Karpas-422 (cell line): ENCODE data around the gene ABHD17C. TPM values are rescaled to one million over a fixed set of nuclear protein-coding genes. Genes with fewer than 3 reads are reported as not detected.
A peak's percentile ranks its signal among the peaks of the same experiment; 100 is the strongest.
"Not testable (repeated sequence)": the region's sequence is repeated elsewhere in the genome, so short reads cannot be mapped to it uniquely, and the experiment has no call there.

Source experiments
- DNase-seq: peaks from one replicate; pipeline ENCODE4 v3.0.0-alpha.2; 2015
- H2AFZ ChIP-seq: fragments of 200-600 bp; sonication (generic); 2 replicates; pipeline ENCODE4 v1.6.1; 2014; ENCODE audit warnings: antibody characterized with exemption, low read length, mixed read lengths
- H3K27ac ChIP-seq: fragments of 200-600 bp; sonication (generic); 2 replicates; pipeline ENCODE4 v1.5.1; 2014; ENCODE audit warnings: mild to moderate bottlenecking, low read length, moderate library complexity
- H3K27me3 ChIP-seq: fragments of 200-600 bp; sonication (generic); 2 replicates; pipeline ENCODE4 v1.6.1; 2014; ENCODE audit warnings: low read length, mixed read lengths
- H3K36me3 ChIP-seq: fragments of 200-600 bp; sonication (generic); 2 replicates; pipeline ENCODE4 v1.6.1; 2014; ENCODE audit warnings: low read length, mixed read lengths; ENCODE audit not compliant: insufficient read depth
- H3K4me1 ChIP-seq: fragments of 200-600 bp; sonication (generic); 2 replicates; pipeline ENCODE4 v1.6.1; 2014; ENCODE audit warnings: mild to moderate bottlenecking, low read length, mixed read lengths
- H3K4me2 ChIP-seq: fragments of 200-600 bp; sonication (generic); 2 replicates; pipeline ENCODE4 v1.6.1; 2014; ENCODE audit warnings: low read length, low read depth, mild to moderate bottlenecking; ENCODE audit not compliant: poor library complexity, severe bottlenecking
- H3K4me3 ChIP-seq: fragments of 200-600 bp; sonication (generic); 2 replicates; pipeline ENCODE4 v1.5.1; 2014; ENCODE audit warnings: mild to moderate bottlenecking, antibody characterized with exemption, low read length, mixed read lengths
- H3K79me2 ChIP-seq: fragments of 200-600 bp; sonication (generic); 2 replicates; pipeline ENCODE4 v1.6.1; 2014; ENCODE audit warnings: mild to moderate bottlenecking, low read length, mixed read lengths
- H3K9ac ChIP-seq: fragments of 200-600 bp; sonication (generic); 2 replicates; pipeline ENCODE4 v1.6.0; 2014; ENCODE audit warnings: low read length
- H3K9me2 ChIP-seq: fragments of 200-600 bp; sonication (generic), shearing (Covaris generic); replicated peaks from 2 replicates; pipeline ENCODE4 v1.6.0; 2014; ENCODE audit warnings: mild to moderate bottlenecking, low read length, moderate library complexity; ENCODE audit not compliant: insufficient read depth
- H3K9me3 ChIP-seq: fragments of 300-700, 200-600 bp; sonication (generic); 2 replicates; pipeline ENCODE4 v1.6.1; 2014; ENCODE audit warnings: low read length, mixed read lengths
- H4K20me1 ChIP-seq: fragments of 200-600 bp; sonication (generic); 2 replicates; pipeline ENCODE4 v1.6.1; 2014; ENCODE audit warnings: mild to moderate bottlenecking, antibody characterized with exemption, low read length, low read depth; ENCODE audit not compliant: insufficient read depth
- total RNA-seq: library from RNA; depleted of rRNA; stranded (reverse); fragments of >200 nt; shearing (Covaris generic); gene quantifications from 2 replicates; pipeline ENCODE4 v1.2.3, GENCODE V29; 2014; ENCODE audit warnings: low replicate concordance; rRNA removed

ABHD17C gene
- 0.48 and 1.4 TPM in 2 replicates for total RNA-seq

DNA sequence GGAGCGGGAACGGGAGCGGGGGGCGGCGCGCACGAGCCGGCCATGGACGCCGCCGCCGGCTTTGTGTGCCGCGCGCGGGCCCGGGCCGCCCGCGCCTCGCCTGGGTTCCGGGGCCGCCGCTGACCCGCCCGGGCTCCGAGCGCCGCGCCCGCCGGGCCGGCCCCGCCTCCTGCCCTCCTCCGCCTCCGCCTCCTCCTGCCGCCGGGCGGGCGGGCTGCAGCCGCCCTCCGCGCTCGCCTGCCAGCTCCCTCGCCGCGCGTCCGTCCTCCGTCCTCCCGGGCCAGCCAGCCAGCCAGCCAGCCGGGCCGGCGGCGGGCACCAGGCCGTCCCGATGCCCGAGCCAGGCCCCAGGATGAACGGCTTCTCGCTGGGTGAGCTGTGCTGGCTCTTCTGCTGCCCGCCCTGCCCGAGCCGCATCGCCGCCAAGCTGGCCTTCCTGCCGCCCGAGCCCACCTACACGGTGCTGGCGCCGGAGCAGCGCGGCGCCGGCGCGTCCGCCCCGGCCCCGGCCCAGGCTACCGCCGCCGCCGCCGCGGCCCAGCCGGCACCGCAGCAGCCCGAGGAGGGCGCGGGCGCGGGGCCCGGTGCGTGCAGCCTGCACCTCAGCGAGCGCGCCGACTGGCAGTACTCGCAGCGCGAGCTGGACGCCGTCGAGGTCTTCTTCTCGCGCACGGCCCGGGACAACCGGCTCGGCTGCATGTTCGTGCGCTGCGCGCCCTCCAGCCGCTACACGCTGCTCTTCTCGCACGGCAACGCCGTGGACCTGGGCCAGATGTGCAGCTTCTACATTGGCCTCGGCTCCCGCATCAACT is at the start of gene ABHD17C:
Gene ABHD17C, plus strand, starts transcription at position 212 of the 812 bp plus-strand sequence. Its CDS starts 120 bp downstream, at position 332.
- Histone ChIP-seq H3K4me2 (peak within 1 kb of the TSS; percentile 97), H4K20me1 (peaks cover 3% of the 10 kb centered on the region; the same call in 1 of the 2 replicates), H3K79me2 (no peaks in the 10 kb centered on the region), H3K9me2 (no peaks in the 10 kb centered on the region), H3K27me3 (no peaks in the 10 kb centered on the region), H3K4me1 (peaks cover 13% of the 10 kb centered on the region), H2AFZ (peak within 1 kb of the TSS; percentile 98), H3K9me3 (no peaks in the 10 kb centered on the region), H3K9ac (peak within 1 kb of the TSS; percentile 80), H3K27ac (no peak within 1 kb of the TSS), H3K4me3 (peak within 1 kb of the TSS; percentile 72), H3K36me3 (no peaks in the 10 kb centered on the region)
- DNase-seq = peak; percentile 77

DNA sequence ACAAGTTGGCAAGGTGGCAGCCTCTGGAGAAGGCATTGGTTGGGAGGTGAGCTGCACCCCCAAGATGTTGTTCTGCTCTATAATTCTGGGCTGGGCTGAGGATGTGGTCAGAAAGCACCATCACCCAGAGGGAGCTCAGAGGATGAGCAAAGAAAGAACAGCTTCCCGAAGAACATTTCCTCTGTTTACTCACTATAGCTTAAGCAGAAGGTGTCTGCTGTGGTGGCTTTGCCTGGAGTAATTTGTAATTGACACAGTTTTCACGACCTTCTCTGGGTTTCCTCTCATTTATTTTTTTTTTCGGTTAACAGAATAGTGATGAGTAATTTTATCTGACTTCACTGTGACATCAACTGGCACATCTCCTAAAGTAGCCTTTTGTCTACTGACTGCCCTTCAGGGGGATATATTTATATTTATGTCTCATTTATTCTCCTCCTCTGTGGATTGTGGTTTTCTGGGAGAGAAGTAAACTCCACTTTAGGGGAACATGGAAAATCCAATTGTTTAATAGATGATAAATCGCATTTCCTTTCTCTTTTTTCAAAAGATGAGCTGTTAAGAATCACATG is 49.5 kb upstream of the ABHD17C start:
- Histone ChIP-seq H3K27me3 (no peaks in the 10 kb centered on the region), H2AFZ (no peak overlapping the region), H4K20me1 (no peaks in the 10 kb centered on the region), H3K4me2 (no peak overlapping the region), H3K9me2 (no peaks in the 10 kb centered on the region), H3K79me2 (no peaks in the 10 kb centered on the region), H3K4me3 (no peak overlapping the region), H3K9me3 (no peaks in the 10 kb centered on the region; the same call in 1 of the 2 replicates), H3K4me1 (no peaks in the 10 kb centered on the region), H3K36me3 (no peaks in the 10 kb centered on the region), H3K27ac (no peak overlapping the region), H3K9ac (no peak overlapping the region)
- DNase-seq = no peak

DNA sequence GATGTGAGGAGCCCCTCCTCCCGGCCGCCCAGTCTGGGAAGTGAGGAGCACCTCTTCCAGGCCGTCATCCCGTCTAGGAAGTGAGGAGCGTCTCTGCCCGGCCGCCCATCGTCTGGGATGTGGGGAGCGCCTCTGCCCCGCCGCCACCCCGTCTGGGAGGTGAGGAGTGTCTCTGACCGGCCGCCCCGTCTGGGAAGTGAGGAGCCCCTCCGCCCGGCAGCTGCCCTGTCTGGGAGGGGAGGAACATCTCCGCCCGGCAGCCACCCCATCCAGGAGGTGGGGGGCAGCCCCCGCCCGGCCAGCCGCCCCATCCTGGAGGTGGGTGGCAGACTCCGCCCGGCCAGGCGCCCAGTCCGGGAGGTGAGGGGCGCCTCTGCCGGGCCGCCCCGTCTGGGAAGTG is 47.7 kb upstream of the ABHD17C start:
- H2AFZ ChIP-seq, H3K9me3 ChIP-seq, DNase-seq, H3K4me2 ChIP-seq, H3K9ac ChIP-seq, H3K27me3 ChIP-seq, H3K4me1 ChIP-seq, H4K20me1 ChIP-seq, H3K79me2 ChIP-seq, H3K27ac ChIP-seq, H3K36me3 ChIP-seq, H3K9me2 ChIP-seq, H3K4me3 ChIP-seq: not testable (repeated sequence)

DNA sequence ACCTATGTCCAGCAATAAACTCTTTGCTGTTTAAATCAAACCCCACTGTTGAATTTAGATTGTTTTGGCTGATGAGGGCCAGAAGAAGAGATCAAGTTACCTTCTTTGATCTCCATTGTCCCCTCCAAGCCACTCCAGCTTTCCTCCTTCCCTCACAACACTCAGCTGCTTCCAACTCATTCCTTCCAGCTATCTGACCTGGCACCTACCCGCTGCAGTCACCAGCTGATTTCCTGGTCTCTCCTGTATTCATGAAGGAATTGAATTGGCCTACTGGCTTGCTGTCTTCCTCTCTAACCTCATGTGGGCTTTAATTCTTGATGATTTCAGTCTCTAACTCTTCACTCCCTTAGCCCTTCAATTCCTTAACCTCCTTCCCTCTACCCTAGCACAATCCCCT is 40.8 kb upstream of the ABHD17C start:
- H4K20me1 ChIP-seq = no peaks in the 10 kb centered on the region
- no peak for DNase-seq
- no peak overlapping the region for H3K9ac ChIP-seq
- H3K27me3 ChIP-seq = no peaks in the 10 kb centered on the region
- H3K4me3 ChIP-seq = no peak overlapping the region
- H3K27ac ChIP-seq = no peak overlapping the region
- no peaks in the 10 kb centered on the region for H3K4me1 ChIP-seq
- no peaks in the 10 kb centered on the region for H3K36me3 ChIP-seq
- H3K79me2 ChIP-seq = no peaks in the 10 kb centered on the region
- H3K4me2 ChIP-seq = no peak overlapping the region
- no peak overlapping the region for H2AFZ ChIP-seq
- H3K9me2 ChIP-seq = no peaks in the 10 kb centered on the region
- H3K9me3 ChIP-seq = no peaks in the 10 kb centered on the region

DNA sequence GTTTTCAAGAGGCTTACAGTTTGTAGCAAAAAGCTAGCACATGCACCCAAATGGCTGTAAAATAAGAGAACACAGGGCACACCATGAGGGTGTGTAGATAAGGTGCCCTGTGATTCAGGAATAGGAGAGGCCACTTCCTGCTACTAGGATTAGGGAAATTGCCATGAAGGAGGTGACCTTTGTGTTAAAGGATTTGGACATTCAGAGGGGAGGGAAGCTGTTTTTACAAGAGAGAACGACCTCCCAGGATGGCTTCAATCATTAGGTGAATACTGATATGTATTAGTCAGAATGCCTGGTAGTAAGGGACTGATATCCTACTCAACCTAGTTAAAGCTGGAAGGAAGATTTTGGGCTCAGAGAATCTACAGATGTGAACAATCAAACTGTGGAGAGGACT is 35.7 kb upstream of the ABHD17C start:
- H3K4me1 ChIP-seq = no peaks in the 10 kb centered on the region
- H3K27me3 ChIP-seq = no peaks in the 10 kb centered on the region
- H3K4me3 ChIP-seq = no peak overlapping the region
- H3K79me2 ChIP-seq = no peaks in the 10 kb centered on the region
- H4K20me1 ChIP-seq = no peaks in the 10 kb centered on the region
- no peaks in the 10 kb centered on the region for H3K36me3 ChIP-seq
- no peaks in the 10 kb centered on the region for H3K9me3 ChIP-seq
- H3K4me2 ChIP-seq = no peak overlapping the region
- no peak overlapping the region for H2AFZ ChIP-seq
- DNase-seq = no peak
- no peak overlapping the region for H3K27ac ChIP-seq
- H3K9ac ChIP-seq = no peak overlapping the region
- no peaks in the 10 kb centered on the region for H3K9me2 ChIP-seq

DNA sequence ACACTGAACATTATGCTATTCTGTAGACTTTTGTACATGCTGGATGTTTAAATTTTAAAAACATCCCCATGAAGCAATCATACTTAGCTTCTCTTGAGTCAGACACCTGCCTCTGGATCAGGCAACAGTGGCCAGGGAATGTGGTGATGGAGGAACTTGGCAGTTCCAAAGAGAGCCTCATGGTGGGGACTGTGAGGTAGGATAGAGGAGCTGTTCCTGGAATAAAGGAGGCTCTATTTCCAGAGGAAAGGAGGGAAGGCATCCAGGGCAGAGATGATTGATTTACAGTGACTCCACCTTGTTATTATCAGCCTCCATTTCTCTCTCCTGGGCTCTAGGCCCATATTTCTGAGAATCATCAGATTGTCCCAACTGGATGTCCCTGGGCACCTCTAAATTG is 35.0 kb upstream of the ABHD17C start:
- Histone ChIP-seq H3K27me3 (no peaks in the 10 kb centered on the region), H3K4me2 (no peak overlapping the region), H3K9me3 (no peaks in the 10 kb centered on the region), H3K4me1 (no peaks in the 10 kb centered on the region), H3K4me3 (no peak overlapping the region), H3K9me2 (no peaks in the 10 kb centered on the region), H4K20me1 (no peaks in the 10 kb centered on the region), H3K27ac (no peak overlapping the region), H3K9ac (no peak overlapping the region), H3K36me3 (no peaks in the 10 kb centered on the region), H2AFZ (no peak overlapping the region), H3K79me2 (no peaks in the 10 kb centered on the region)
- DNase-seq = no peak

DNA sequence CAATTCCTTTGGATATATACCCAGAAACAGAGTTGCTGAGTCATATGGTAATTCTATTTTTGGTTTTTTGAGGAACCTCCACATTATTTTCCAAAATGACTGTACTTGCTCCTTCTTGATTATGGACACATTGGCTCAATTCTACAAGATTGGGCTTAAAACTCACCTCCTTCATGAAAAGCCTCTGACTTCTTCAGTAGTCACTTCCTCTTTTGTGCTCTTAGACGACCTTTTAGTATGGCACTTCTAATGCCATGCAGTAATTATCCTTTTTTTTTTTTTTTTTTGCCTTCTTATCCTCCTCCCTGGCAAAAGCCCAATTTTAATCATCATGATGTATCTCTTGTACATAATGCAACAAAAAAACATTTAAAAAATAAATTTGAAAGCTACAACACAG is 33.0 kb upstream of the ABHD17C start:
- H3K9me3 ChIP-seq = no peaks in the 10 kb centered on the region
- peak; percentile 64 for DNase-seq
- H4K20me1 ChIP-seq = no peaks in the 10 kb centered on the region
- H3K4me2 ChIP-seq = no peak overlapping the region
- H3K36me3 ChIP-seq = no peaks in the 10 kb centered on the region
- no peak overlapping the region for H3K4me3 ChIP-seq
- H3K27ac ChIP-seq = no peak overlapping the region
- no peaks in the 10 kb centered on the region for H3K79me2 ChIP-seq
- no peaks in the 10 kb centered on the region for H3K27me3 ChIP-seq
- no peak overlapping the region for H3K9ac ChIP-seq
- H3K4me1 ChIP-seq = no peaks in the 10 kb centered on the region
- H2AFZ ChIP-seq = no peak overlapping the region
- H3K9me2 ChIP-seq = no peaks in the 10 kb centered on the region

DNA sequence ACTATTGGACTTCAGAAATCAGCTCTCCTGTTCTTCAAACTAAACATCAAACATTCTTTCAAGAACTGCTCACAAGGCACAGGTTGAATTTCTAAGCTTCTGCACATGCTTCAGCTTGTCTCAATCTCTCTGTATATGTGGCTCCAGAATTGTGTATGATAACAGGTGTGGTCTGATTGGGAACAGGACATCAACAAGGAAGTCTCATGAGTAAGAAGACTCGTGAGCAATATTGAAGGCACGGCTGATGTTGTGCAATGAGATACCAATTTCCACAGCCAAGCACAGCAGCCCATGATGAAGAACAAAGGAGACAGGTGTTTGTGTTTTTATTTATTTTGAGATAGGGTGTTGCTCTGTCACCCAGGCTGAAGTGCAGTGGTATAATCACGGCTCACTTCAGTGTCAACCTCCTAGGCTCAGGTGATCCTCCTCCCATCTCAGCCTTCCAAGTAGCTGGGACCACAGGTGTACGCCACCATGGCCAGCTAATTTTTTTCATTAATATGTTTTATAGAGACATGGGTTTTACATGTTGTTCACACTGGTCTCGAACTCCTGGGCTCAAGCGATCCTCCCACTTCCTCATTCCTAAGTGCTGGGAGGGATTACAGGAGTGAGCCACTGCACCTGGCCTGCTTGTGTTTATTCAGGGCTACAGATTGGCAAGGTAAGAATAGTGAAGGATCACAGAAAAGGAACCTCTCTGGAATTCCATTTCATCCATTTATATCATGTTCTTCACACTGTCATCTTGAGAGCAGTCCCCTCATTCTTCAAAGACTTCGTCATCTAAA is 32.2 kb upstream of the ABHD17C start:
- Histone ChIP-seq H3K27ac (no peak overlapping the region), H4K20me1 (no peaks in the 10 kb centered on the region), H3K4me3 (no peak overlapping the region), H3K9me3 (no peaks in the 10 kb centered on the region), H3K9me2 (no peaks in the 10 kb centered on the region), H3K79me2 (no peaks in the 10 kb centered on the region), H3K4me1 (no peaks in the 10 kb centered on the region), H3K36me3 (no peaks in the 10 kb centered on the region), H3K27me3 (no peaks in the 10 kb centered on the region), H3K9ac (no peak overlapping the region), H2AFZ (no peak overlapping the region), H3K4me2 (no peak overlapping the region)
- DNase-seq = no peak
